GM21390 (cell line): Measurements from ENCODE around the gene LRRC27.

ENCODE experiments used
- ATAC-seq: cut with Tn5 transposase; IDR thresholded peaks from one replicate; pipeline ENCODE4 v1.9.1; 2021; ENCODE audit not compliant: unreplicated experiment

Gene LRRC27

DNA sequence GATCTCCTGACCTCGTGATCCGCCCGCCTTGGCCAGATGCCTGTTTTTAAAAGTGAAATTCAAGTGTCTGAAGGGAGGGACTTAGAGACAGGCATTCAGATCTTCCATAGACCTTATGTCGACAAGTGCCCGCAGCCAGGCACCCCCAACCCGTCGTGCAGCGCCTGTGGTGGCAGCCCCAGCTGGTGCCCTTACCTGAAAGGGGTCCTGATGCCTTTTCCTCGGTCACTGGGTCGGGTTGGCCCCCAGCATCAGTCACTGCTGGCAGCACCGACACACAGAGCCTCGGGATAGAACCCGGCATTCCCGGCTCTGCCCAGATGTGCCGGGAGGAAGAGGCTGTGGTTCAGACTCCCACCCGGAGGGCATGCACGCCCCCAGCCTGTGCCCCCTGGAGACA, 23.3 kb downstream of the LRRC27 start:
- no peak for ATAC-seq

DNA sequence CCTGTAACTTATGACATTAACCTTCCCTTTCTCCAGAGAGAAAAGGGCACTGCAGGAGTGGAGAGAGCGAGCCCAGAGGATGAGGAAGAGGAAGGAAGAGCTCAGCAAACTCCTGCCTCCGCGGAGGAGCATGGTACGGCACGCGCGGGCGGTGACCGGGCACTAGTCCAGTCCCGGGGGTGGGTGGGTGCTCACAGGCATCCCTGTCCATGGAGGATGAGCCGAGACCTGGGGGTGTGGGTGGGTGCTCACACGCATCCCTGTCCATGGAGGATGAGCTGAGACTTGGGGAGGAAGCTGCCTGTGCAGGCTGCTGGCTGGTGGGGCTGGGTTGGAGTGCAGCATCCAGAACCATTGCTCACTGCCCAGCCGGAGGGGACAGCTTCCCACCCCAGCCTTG, 23.8 kb downstream of the LRRC27 start:
- no peak for ATAC-seq

DNA sequence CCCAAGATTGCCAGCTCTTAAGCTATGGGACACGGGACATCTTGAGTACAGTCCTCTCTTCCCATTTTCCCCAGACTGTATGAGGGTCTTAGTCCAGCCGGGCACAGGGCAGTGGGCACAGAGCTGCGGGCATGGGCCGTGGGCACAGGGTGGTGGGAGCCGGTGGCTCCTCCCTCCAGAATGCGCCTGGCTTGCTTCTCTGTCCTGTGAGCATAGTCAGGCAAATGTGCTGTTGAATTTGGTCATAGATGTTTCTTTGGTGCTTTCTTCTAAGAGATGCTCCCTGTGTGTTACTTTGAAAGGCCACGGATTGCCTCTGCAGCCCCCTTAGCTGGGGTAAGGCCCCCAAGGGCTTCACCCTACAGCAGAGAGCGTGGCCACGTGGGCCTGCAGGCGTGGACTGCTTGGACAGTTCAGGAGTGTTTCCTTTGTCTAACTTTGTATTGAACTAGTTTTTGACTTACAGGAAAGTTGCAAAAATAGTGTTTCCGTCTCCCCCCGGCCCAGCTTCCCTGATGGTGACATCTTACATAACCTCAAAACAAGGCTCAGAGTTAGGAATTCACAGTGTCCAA, 24.7 kb downstream of the LRRC27 start:
- no peak for ATAC-seq

DNA sequence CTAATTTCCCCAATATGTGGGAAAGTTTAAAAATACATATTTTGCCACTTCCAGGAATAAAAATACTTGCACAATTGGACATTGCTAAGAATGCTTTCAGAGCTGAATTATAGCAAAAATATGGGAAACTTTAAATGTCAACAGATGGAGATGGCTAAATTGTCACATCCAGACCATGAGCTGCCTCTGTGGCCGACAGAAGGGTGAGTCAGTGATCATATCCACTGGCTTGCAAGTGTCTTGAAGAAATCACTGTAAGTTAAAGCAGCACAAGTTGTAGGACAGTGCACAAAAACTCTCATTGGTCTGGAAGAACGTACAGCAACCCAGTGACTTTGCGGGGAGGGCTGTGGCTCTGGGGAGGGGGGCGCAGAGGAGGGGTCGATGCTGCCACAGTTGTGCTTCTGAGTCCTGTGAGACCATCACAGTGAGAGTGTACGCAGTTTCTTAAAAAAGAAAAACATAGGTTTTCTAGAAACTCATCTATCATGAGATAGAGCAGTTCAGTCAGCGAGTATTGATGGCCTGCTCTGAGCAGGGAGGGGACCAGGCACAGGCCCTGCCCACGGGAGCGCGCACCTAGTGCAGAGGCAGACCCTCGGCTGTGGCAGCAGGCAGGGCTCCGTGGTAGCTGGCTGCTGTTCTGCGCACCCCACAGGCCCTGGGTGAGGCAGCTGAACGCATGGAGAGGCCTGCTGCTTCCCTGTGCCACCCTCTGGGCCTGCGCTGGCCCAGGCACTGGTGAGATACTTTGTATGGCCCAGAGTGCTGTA, 25.5 kb downstream of the LRRC27 start:
- ATAC-seq, result no peak

DNA sequence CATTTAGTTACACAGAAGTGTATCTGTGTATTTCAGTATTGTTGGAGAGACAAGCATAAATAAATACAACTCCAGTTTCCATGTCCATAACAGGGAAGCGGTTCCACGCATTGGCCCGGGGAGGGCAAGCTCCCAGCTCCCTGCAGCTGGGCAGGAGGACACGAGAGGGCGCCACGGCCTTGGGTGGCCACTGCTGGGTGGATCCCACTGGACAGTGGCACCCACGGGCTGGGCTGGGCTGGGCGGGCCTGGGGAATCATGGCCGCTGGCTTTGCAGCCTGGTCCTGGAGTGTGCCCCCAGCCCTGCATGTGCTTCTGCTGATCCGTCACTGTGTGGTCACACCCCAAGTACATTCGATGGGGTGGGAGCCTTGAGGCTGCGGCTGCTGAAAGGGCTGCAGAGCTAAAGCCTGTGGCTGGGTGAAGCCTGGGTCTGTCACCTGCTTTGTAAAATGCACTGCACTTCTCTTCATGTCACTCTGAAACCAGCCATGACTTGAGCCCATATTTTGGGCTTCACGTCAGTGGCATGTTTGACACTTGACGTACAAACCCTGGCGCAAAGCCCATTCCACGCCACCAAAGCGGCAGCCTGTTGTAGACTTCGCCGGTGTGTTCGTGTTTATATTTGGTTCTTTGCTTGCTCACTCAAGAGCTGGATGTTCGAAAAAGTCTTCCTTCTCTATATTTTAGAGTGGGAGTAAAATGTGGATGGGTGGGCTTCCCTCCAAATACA, 27.5 kb downstream of the LRRC27 start:
- no peak for ATAC-seq

DNA sequence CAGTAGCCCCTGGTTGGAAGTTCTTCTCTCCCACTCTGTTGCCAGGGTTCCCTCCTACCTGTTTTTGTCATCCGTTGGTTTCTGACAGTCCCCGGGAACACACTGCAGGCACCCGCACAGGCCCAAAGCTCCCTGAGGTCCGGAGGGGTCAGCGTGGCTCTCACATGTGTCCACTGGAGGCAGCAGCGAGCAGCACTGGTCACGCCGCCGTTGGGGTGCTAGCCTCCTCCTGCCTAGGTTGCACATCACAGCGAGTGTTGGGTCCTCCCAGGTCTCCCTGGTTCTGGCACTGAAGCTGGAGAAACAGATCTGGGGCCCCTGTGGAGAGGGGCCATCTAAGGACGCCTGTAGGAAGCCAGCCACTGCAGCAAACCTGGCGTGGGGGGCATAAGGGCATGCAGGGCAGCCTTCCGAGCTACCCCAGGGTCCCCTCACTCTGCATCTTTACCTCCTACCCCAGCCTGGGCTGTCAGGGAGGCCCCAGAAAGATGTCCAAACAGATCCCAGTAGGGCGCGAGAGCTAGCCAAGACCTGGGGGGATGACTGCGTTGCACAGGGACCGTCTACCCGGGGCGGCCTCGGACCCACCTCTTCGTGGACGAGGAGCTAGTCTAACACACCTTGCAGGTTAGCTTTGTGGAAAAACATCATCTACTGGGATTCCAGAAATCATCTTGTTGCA, 28.9 kb downstream of the LRRC27 start:
- ATAC-seq, result no peak

DNA sequence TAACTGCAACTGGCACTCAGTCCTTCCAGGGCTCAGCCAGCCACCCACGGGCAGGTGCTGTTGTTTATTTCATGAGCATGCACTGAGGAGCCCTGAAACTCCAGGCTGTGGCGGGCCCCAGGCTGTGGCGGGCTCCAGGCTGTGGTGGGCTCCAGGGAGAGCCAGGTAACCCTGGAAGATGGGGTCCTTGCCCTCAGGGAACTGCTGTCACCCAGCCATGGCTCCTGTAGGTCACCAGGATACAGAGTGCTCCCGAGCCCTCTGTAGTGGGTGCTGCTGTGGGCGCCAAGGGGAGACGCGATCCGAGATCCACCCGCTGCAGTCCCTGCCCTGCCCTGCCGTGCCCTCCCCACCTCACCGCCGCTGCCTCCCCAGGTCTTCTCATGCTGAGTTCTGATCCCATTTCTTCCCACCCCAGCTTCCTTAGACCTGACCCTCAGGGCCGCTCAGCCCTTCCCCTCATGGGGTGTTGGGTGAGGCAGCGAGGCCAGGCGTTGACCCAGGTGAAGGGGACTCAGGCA, 29.6 kb downstream of the LRRC27 start:
- no peak for ATAC-seq

DNA sequence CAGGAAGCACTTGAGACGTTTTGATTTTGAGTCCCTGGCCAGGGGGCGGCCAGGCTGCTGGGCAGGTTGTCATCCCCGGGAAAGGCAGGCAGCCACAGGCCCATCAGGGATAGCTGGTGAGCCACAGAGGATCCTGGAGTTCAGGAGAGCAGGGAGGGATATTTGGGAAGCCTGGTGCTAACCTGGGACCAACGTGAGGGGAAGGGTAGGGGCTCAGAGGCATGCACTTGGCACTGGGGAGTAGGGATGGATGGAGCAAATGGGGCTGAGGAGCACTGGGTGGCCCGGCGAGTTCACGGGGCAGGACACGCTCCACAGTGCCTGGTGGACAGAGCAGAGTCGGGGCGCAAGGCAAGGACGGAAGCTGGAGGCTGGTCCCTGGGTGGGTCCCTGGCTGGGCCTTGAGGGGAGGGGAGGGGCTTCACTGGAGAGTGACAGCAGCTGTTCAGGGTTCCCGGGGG, 30.2 kb downstream of the LRRC27 start:
- no peak for ATAC-seq

DNA sequence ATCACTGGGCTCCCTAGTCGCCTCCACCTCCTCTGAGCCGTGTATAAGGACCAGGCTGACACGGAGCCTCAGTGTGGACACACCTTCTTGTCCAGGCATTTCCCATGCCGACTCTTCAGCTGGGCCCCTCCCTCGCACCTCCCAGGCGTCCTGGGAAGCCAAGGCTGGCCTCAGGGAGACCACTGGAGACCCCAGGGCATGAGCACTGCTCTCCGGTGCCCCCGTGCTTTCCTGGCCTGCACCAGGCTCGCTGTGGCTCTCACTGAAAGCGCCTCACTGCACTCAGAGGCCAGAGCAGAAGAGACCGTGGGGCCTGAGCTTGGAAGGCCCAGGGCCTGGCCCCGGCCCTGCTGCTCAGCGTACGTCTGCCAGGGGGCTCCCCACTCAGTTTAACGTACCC, 31.4 kb downstream of the LRRC27 start:
- ATAC-seq, result no peak

DNA sequence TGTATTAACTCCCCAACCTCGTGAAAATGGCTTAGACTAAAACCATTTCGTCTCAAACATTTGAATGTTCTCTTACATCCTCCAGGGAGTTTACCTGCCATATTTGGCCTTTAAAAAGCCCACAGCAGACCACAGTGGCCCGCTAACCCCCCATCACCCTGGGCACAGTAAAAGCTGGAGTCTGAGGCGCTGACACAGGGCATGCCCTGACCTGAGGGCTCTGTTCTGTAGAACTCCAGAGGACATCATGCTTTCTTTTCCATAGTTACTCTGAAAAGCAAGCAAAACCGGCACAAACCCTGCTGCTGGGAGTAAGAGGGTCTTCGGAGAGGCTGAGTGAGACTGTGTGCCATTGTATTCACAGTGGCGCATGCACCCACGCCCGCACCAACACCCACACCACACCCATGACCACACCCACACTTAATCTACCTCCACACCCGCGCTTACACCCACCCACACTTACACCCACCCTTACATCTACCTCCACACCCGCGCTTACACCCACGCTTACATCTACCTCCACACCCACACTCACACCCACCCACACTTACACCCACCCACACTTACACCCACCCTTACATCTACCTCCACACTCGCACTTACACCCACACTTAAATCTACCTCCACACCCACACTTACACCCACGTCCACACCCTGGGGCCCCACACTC, 32.1 kb downstream of the LRRC27 start:
- no peak for ATAC-seq

DNA sequence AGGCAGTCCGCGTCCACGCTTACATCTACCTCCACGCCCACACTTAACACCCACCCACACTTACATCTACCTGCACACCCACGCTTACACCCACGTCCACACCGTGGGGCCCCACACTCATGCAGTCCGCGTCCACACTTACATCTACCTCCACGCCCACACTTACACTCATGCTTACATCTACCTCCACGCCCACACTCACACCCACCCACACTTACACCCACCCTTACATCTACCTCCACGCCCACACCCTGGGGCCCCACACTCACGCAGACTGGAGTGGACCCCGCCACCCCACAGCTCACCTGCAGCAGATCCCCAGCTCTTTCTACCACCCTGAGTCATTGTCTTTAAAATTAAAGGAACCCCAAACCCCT, 32.6 kb downstream of the LRRC27 start:
- no peak for ATAC-seq

DNA sequence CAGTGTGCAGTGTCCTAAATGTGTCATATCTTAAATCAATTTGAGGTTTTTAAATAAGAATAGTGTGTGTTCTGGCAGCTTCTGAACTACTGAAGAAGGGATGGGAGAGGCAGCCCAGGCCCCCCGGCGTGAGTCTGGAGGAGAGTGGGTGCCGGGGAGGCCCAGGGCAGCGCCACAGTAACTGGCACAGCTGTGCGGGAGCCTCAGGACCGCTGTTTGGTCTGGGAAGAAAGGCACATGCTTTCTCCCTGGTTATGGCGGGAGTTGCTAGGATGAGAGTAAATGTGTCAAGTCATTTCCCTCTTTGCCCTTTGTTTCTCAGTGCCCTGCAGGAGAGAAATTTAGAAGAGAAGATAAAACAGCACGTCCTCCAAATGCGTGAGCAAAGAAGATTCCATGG, 33.1 kb downstream of the LRRC27 start:
- ATAC-seq, result no peak

DNA sequence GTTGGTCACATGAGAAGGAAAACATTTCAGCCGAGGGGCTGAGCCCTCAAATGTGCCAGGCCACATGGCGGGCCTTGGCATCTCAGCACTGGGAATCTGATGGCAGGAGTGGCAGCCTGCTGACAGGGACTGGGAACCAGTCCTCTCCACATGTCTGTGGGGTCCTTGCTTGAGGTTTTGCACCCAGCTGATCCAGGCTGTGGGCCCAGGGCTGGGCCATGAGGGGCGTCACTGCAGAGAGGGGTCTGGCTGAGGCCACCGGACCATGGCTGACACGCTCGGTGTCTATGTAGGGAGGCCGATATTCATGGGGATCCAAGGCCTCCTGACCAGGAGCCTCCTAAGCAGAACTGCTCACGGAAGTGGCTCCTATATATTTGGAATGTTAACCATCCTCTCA, 34.0 kb downstream of the LRRC27 start:
- no peak for ATAC-seq

DNA sequence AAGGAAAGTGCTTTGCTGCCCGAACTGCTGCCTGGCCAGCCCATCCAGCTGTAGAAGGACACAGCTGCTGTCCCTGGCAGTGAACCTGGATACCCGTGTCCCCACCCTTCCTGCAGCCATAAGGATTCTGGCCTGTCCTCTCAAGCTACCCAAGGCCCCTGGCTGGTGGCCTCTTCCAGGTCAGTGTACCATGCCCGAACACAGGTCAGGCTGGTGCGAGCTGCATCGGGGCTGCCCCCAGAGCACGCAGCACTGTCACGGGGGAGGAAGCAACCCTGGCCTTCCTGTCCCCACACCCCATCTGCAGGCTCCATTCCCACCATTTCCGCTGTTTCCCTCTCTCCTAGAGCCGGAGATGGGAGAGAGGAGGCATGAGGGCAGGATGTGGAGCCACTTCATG, 34.5 kb downstream of the LRRC27 start:
- no peak for ATAC-seq

DNA sequence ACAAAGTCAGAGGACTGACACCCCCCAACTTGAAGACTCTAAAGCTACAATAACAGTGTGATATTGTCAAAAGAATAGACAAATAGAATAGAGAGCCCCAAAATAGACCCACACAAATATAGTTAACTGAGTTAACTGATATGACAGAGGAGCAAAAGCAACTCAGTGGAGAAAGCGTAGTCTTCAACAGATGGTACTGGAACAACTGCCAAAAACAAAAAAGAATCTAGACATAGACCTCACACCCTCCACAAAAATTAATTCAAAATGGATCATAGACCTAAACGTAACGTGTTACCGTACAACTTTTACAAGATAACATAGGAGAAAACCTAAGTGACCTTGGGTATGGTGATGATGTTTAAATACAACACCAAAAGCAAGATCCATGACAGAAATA, 36.4 kb downstream of the LRRC27 start:
- ATAC-seq, result no peak

DNA sequence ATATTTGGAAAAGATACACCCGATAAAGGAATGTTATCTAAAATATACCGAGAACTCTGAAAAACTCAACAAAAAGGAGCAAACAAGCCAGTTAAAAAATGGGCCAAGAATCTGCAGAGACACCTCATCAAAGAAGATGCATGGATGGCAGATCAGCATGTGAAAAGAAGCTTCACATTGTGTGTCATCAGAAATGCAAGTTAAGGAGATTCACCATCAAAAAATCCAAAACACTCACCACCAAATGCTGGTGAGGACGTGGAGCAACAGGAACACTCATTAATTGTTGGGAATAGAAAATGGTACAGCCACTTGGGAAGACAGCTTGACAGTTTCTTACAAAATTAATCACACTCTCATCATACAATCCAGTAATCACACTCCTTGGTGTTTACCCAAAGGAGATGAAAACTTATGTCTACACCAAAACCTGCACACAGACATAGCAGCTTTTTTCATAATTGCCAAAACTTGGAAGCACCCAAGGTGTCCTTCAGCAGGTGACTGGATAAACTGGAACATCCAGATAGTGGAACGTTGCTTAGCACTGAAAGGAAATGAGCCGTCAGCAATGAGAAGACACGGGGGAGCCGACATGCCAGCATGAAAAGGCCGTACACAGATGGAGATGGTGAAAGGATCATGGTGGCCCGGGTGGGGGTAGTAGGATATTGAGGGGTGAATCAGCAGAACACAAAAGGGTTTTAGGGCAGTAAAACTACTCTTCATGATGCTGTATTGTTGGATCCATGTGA, 37.1 kb downstream of the LRRC27 start:
- ATAC-seq, result no peak

DNA sequence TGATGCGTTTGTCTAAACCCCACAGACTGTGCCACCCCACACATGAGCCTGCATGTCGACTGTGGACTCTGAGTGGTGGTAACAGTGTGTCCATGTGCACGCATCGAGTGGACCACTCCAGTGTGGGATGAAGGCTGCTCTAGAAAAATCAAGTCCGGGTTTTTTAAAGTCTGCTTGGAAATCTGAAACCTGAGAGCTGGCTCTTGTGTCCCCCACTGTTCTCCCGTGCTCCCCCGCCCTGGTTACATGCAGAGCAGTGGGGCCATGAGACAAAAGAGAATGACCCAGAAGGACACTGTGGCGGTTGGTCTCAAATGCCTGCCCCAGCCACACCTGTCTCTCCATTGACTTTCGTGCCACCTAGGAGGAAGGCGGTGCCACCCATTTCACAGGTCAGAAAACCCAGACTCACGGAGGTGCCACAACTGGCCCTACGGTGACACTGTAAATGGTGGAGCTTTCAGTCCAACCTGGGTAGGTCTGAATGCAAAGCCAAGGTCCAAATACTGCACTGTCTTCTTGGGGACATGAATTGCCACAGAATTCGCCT, 37.7 kb downstream of the LRRC27 start:
- ATAC-seq, result no peak

DNA sequence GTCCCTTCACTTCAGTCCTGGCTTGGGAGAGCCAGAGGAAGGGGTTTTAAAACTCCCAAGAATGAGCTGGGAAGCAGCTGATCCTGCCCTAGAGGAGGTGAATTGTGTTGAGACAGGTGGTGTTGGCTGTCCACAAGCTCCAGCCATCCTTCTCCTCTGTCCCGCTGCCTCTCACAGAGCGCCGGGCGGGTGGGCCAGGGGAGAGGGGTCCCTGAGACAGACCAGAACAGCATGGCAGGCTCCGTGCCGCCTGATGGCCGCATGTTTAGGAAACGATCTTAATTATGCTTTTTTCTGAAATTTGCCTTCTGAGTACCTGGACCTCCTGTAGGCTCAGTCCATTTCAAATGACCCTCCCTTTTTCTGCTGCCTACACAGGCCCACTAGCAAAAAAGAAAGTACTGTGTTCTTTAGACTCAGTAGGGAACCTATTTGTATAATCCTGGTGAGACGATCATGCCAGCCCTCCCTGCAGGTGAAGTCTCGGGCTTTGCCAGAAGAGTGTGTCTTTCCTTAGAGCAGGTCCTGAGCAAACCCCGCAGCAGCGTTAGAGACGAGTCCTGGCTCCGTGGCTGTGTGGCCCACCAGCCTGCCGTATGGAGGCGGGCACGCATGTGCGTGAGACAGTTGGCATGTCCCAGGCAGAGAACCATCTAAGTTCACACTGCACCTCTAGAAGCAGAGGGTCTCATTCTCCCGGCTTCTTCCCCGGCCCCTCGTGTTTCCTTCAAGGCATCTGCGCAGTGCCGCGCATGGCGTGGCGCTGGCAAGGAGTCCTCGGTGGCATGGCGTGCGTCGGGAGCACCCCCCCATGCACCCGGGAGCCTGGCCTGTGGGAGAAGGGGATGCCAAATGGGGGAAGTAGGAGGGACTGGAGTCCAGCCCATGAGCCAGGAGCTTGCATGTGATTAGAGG, 38.7 kb downstream of the LRRC27 start:
- ATAC-seq, result no peak

DNA sequence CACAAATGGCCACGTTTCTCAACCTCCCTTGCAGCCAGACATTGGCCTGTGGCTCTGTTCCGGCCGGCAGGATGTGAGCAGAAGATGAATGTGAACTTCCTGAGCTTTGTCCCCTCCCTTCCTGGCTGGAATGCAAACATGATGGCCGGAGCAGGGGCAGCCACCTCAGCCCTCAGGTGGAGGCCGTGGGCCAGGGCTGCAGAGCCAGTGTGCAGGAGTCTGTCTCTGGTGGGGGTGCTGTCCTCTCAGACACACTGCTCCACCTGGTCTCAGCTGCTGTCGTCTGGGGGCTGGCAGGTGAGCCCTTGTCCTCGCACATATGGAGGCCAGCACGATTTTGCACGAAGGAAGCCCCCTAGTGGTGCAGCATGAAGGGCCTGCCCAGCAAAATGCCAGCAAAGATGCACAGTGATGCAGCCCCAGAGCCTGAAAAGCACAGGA, 39.7 kb downstream of the LRRC27 start:
- ATAC-seq, result no peak
